ENCODE results near the gene ZAP70. TPM values are rescaled to one million over a fixed set of nuclear protein-coding genes. Genes with fewer than 3 reads are reported as not detected.

ZAP70 gene
- total and polyA plus RNA-seq, 9 donors, result 0.45 to 2.0 (median 0.75) TPM

DNA sequence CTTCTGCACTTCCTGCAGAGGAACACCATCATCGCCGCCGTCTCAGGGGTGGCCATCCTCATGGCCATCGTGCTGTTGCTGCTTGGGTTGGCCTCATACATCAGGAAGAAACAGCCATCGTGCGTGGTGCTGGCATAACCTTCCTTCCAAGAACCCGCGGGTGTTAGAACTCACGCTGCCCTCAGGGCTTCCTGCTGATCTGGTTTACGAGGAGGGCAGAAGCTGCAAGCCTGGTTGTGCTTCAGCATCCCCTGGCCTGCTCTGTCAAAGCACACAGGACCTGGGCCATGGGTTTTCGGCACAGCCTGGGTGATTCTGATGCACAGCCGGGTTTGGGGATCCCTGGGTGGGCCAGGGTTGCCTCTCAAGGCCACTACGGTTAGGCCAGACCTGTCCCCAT lies 12.2 kb upstream of the ZAP70 start:
- Histone ChIP-seq H3K36me3 (no peaks in the 10 kb centered on the region), H3K4me1 (ENCODE audit: insufficient read depth) (no peaks in the 10 kb centered on the region), H3K9me3 (no peaks in the 10 kb centered on the region), H3K27me3 (no peaks in the 10 kb centered on the region), H3K27ac (no peak overlapping the region), H3K4me3 (no peak overlapping the region)
- TF ChIP-seq, protein P1, sequence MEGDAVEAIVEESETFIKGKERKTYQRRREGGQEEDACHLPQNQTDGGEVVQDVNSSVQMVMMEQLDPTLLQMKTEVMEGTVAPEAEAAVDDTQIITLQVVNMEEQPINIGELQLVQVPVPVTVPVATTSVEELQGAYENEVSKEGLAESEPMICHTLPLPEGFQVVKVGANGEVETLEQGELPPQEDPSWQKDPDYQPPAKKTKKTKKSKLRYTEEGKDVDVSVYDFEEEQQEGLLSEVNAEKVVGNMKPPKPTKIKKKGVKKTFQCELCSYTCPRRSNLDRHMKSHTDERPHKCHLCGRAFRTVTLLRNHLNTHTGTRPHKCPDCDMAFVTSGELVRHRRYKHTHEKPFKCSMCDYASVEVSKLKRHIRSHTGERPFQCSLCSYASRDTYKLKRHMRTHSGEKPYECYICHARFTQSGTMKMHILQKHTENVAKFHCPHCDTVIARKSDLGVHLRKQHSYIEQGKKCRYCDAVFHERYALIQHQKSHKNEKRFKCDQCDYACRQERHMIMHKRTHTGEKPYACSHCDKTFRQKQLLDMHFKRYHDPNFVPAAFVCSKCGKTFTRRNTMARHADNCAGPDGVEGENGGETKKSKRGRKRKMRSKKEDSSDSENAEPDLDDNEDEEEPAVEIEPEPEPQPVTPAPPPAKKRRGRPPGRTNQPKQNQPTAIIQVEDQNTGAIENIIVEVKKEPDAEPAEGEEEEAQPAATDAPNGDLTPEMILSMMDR (IDR thresholded peaks at IDR 0.05), result no peak
- no peak for TF ChIP-seq EP300 (IDR thresholded peaks at IDR 0.05)
- 90 to 93% (median 92%) methylated on average over 13 of the region's 13 CpGs for WGBS, 3 donors
- no peak for DNase-seq
- intact Hi-C loops (cut with DNase I), result loop anchor here in 2 of 4 donors (5.0 to 10.0 kb wide), 2 partner anchors 681 to 1636 kb away; no protein-coding TSS in a partner anchor

DNA sequence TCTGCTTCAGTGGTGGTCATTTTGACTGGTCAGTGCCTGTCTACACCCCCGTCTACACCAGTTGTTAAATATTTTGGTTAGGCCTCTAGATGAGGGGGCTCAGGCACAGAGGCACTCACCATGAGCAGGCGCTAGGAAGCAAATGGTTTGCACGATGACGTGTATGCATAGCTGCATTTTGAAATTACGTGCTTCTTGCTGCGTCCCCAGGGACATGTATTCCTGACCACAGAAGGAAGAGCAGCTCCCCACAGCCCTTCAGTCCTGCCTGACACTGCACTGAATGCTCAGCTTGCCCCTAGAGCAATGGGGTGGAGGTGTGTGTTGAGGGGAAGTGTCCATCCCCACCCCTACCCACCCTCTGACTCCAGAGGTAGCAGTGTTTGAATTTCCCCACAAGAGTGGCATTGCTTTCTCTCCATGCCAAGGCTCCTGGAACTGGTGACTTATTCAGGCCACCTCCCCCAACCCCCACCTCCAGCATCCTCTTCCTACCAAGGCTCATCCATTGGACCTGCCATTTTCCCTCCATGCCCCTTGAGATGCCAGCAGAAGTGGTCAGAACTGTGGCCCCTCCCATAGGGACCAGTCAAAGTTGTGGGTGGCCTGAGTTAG lies 11.4 kb upstream of the ZAP70 start:
- Histone ChIP-seq H3K27ac (no peak overlapping the region), H3K4me1 (ENCODE audit: insufficient read depth) (no peaks in the 10 kb centered on the region), H3K4me3 (no peak overlapping the region), H3K36me3 (no peaks in the 10 kb centered on the region), H3K9me3 (no peaks in the 10 kb centered on the region), H3K27me3 (no peaks in the 10 kb centered on the region)
- DNase-seq, result no peak
- TF ChIP-seq POLR2A (IDR thresholded peaks at IDR 0.05) (no peak), EP300 (IDR thresholded peaks at IDR 0.05) (no peak)
- TF ChIP-seq, protein P1 (IDR thresholded peaks at IDR 0.05), result no peak
- WGBS, 3 donors, result 89 to 96% (median 89%) methylated on average over 6 of the region's 6 CpGs
- intact Hi-C loops (cut with DNase I), result loop anchor here in 2 of 4 donors (5.0 to 10.0 kb wide), 2 partner anchors 680 to 1637 kb away; no protein-coding TSS in a partner anchor

DNA sequence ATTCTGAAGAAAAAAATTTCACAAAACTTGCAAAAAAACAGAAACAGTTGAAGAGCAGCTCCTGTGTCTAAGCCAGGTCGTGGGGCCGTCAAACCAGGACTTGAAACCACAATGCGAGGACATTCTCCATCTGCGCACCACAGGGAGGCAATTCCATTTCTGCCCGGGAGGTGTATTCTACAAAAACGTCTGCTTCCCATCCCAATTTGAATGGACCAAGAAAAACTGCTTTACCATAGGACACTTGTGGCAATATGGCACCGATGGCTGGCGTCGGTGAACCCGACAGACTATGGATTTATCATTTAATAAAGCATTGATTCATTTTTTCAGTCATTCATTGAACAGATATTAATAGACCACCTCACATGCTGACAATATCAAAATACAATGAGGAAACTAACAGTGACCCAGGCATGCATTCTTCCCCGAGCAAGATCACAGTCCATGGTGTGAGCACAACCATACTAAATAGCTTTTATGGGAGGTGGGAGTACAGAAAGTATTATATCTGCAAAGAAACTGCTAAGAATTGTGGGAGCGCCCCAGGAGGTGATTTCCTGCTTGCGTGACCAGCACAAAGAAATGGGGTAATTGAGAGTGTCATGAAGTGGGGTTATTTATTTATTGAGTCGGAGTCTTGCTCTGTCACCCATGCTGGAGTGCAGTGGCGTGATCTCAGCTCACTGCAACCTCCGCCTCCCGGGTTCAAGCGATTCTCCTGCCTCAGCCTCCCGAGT lies 10.5 kb upstream of the ZAP70 start:
- intact Hi-C loops (cut with DNase I), result loop anchor here in 2 of 4 donors (5.0 to 10.0 kb wide), 2 partner anchors 679 to 1638 kb away; no protein-coding TSS in a partner anchor
- Histone ChIP-seq H3K27ac (no peak overlapping the region), H3K36me3 (no peaks in the 10 kb centered on the region), H3K4me3 (no peak overlapping the region), H3K4me1 (ENCODE audit: insufficient read depth) (no peaks in the 10 kb centered on the region), H3K9me3 (no peaks in the 10 kb centered on the region), H3K27me3 (no peaks in the 10 kb centered on the region)
- DNase-seq, result no peak
- TF ChIP-seq, protein P1 (IDR thresholded peaks at IDR 0.05), result no peak
- TF ChIP-seq EP300 (IDR thresholded peaks at IDR 0.05), result no peak
- TF ChIP-seq POLR2A (IDR thresholded peaks at IDR 0.05), result no peak
- WGBS, 3 donors, result 88 to 91% (median 90%) methylated on average over 19 of the region's 19 CpGs

DNA sequence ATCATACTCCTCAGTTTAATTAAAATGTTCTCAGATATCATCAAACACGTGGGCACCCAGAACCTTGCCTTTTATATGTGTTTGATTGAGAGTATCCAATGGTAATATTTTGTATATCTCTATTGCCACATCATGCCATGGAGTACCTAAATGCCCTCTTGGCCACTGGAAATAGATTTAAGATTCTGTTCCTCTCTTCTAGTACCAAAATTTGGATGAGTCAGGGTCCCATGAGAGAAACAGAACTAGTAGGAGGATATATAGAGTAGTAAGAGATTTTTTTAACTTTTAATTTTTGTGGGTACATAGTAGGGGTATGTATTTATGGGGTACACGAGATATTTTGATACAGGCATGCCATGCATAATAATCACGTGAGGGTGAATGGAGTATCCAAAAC lies 9.6 kb upstream of the ZAP70 start:
- no peaks in the 10 kb centered on the region for H3K36me3 ChIP-seq
- TF ChIP-seq EP300 (IDR thresholded peaks at IDR 0.05) (no peak), POLR2A (IDR thresholded peaks at IDR 0.05) (no peak)
- TF ChIP-seq, protein P1 (IDR thresholded peaks at IDR 0.05), result no peak
- no peak for DNase-seq
- intact Hi-C loops (cut with DNase I), result loop anchor here in 2 of 4 donors (5.0 to 10.0 kb wide), 2 partner anchors 679 to 1639 kb away; no protein-coding TSS in a partner anchor
- no peak overlapping the region for H3K27ac ChIP-seq
- no peaks in the 10 kb centered on the region for H3K9me3 ChIP-seq
- no peaks in the 10 kb centered on the region for H3K27me3 ChIP-seq
- H3K4me1 ChIP-seq (ENCODE audit: insufficient read depth), result no peaks in the 10 kb centered on the region
- 80 to 85% (median 81%) methylated on average over 3 of the region's 3 CpGs for WGBS, 3 donors
- H3K4me3 ChIP-seq, result no peak overlapping the region

Data from ovary (tissue), 9 donors.